Fibroblast of the aortic adventitia (primary cell): ENCODE results near the gene TMEM198. TPM values are rescaled to one million over a fixed set of nuclear protein-coding genes. Genes with fewer than 3 reads are reported as not detected.

Source experiments
- DNase-seq: peaks from one replicate; pipeline ENCODE4 v3.0.0-alpha.2; 2010; ENCODE audit warnings: low read depth
- H3K4me3 ChIP-seq: 2 replicates; pipeline ENCODE4 v1.5.1; 2011; ENCODE audit warnings: low read depth, mild to moderate bottlenecking, control low read depth, low read length, moderate library complexity
- total RNA-seq: library from RNA; depleted of rRNA; stranded (reverse); fragments of >200 nt; gene quantifications from 2 replicates; pipeline ENCODE4 v1.2.3, GENCODE V29; 2012; ENCODE audit warnings: low replicate concordance
- TF ChIP-seq, protein P1 (sequence below): IDR thresholded peaks from 2 replicates; pipeline ENCODE4 v1.5.1; 2011; ENCODE audit warnings: mild to moderate bottlenecking, low read length, control low read depth, inconsistent platforms; ENCODE audit not compliant: insufficient read depth

TMEM198 gene
- total RNA-seq, 1 donor: 1.1 TPM

DNA sequence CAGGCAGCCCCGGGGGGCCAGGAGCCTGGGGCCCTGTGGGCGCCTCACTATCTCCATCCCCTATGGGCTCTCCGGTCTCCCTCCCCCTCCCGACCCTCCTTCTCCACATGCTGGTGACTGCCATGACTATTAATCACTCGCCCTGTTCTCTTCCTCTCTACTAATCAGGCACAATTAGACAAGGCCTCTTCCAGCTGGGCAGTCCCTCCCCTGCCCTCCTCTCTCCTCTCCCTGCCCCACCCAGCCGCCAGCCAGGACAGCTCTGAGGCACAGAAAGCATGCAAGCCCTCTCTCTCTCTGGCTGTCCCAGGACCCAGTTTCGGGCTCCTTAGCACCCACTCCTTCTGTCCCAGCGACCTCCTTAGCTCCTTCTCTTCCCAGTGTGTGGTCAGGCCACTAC, 23.7 kb upstream of the TMEM198 start:
- TF ChIP-seq, protein P1, sequence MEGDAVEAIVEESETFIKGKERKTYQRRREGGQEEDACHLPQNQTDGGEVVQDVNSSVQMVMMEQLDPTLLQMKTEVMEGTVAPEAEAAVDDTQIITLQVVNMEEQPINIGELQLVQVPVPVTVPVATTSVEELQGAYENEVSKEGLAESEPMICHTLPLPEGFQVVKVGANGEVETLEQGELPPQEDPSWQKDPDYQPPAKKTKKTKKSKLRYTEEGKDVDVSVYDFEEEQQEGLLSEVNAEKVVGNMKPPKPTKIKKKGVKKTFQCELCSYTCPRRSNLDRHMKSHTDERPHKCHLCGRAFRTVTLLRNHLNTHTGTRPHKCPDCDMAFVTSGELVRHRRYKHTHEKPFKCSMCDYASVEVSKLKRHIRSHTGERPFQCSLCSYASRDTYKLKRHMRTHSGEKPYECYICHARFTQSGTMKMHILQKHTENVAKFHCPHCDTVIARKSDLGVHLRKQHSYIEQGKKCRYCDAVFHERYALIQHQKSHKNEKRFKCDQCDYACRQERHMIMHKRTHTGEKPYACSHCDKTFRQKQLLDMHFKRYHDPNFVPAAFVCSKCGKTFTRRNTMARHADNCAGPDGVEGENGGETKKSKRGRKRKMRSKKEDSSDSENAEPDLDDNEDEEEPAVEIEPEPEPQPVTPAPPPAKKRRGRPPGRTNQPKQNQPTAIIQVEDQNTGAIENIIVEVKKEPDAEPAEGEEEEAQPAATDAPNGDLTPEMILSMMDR: no peak
- no peak for DNase-seq
- no peak overlapping the region for H3K4me3 ChIP-seq

DNA sequence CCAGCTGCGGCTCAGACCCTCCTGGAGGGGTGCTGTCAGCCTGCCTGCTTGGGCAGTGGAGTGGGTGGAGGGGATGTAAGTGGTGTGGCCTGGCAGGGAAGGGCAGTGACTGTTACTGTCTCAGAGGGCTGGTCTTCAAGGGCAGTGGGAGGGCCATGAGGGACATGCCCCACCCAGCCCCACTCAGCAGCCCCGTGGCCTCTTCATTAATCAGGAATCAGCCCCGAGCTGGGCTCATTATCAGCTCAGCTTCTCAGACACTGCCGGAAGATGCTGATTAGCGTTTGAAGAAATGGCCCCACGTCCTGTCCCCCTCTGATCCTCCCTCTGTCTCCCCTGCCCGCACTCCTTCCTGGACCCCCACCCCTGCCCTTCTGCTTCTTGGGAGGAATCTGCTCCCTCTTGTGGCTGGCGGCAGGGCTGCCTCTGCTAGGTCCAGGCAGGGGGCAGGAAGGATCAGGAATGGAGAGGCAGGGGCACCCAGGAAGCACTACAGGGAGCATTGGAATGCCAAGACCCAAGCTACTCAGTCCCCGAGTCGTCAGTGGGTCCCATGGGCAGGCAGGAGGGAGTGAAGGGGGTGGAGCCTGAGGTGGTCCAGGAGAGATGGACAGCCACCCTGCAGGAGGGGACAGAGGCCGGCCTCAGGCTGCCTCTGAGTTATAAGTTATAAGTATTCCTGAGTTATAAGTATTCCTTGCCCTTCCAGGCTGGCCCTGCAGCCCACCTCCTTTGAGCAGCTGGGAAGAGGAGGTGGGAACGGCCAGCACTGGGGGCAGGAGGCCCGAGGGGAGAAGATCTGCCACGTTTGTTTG, 22.6 kb upstream of the TMEM198 start:
- DNase-seq: peak; percentile 46
- TF ChIP-seq, protein P1: peak; percentile 93
- H3K4me3 ChIP-seq: no peak overlapping the region

DNA sequence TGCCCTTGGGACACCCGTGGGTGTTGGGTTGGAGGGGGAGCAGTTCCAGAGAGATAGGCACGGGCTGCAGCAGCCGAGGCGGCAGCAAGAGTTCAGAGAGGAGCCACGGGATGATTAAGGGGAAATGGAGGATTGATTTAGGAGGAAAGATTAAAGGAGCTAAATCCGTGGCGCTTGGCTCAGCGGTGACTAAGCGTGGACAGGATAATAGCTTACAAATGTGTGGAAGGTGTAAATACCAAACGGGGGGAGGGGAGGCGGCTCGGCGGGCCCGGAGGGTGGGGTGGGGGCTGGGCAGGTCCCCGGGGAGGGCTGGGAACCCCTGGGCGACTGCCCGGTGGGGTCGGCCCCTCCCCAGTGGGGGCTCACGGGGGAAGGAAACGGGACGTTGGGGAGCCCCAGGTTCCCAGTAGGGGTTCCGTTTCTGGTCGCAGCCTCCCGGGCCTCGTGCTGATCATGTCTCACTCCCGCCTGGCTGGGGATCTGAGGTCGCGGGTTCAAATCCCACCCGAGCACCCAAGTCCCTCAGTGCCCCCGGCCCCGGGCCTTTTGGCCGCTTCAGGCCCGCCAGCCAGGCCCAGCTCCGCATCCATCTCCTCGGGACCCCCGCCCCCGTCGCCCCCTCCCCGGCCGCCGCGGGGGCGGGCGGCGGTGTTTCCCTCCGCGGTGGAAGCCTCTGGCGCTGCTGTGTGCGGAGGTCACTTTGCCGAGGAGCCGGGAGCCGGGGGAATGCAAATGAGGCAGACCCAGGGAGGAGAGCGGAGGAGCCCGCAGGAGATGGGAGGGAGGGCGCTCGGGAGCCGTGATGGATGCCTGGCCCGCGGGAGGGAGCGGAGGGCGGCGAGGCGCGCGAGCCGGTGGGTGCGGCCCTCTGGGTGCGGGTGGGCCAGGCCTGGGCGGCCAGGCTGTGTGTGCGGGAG, 21.5 kb upstream of the TMEM198 start:
- TF ChIP-seq, protein P1: no peak

DNA sequence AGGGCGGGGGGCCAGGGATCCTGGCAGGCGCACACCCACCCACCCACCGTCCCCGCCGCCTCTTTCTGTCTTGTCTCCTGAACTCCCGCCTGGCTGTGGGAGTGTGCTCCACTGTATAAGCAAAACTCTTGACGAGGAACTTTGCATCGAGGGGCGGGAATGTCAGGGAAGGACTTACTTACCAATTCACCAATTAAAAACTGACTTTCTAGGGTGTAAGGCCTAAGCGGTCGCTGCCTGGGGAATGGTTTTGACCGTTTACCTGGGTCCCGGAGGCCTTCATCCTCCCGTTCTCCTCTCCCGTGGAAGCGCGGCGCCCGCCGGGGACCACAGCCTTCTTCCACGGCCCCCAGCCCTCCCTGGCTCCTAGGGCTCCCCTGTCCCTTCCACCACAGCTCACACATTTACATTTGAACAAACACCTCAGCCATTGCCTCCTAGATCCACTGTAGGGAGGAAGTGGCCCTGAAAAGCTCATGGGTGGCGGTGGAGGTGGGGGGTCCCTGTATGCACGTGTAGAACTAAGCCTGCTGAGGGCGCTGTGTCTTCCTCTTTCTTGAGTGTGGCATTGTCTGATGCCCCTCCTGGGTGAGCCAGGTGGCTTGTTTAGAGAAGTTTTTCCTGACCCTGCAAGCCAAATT, 20.7 kb upstream of the TMEM198 start:
- DNase-seq: no peak
- no peak overlapping the region for H3K4me3 ChIP-seq

More for the DNA sequence above, 21.5 kb upstream of the TMEM198 start:
- peak; percentile 78 for DNase-seq
- H3K4me3 ChIP-seq: no peak overlapping the region

DNA sequence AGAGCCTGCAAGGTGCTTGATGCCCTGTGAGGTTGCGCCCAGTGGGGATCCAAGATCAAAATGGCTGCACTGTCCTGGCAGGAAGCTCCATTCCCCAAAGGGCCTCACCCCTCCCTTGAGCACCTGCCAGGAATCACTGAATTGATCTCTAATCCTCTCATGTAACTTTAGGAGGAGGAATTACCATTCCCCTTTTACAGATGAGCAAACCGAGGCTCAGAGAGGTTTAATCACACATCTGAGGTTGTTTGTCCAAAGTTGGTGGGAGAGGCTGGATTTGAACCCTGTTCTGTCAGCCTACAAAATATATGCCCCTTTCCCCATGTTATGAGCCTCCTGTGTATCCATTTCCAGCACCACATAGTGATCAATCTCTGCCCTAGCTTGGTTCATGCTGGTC, 19.0 kb upstream of the TMEM198 start:
- TF ChIP-seq, protein P1: no peak
- no peak overlapping the region for H3K4me3 ChIP-seq
- DNase-seq: no peak

More for the DNA sequence above, 20.7 kb upstream of the TMEM198 start:
- TF ChIP-seq, protein P1: no peak

DNA sequence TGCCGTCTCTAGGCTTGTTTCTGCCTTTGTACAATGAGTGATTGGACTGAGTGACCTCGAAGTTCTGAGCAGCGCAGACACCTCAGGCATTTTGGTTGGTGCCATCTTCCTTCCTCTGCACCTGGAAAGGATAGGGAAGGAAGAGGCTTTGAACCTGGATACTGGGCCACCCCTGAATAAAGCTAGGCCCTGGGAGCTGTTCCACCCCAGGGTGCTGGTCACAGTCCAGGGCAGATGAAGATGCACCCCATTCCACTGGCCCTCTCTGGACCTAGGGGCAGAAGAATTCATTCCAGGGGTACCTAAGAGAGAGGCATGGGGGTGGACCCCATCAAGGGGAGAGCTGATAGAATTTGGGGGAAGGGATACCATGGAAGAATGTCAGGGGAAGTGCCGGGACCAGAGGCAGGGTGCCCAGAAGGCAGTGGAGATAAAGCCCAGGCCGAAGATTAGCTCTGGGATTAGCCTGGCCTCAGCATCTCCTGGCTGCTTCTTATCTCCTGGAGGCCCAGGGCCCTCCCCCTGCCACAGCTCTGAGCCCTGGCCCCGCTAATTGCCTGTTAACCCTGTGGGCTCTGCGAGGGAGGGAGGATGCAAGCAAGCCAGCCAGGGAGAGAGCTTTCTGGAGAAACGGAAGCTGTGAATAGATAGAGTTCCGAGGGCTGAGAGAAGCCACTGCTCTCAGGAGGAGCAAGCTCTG, 18.1 kb upstream of the TMEM198 start:
- TF ChIP-seq, protein P1: no peak
- DNase-seq: peak; percentile 52
- no peak overlapping the region for H3K4me3 ChIP-seq
